ENCODE data around the gene DAB2IP. TPM values are rescaled to one million over a fixed set of nuclear protein-coding genes. Genes with fewer than 3 reads are reported as not detected.

The DAB2IP gene
- total RNA-seq, 4 donors from 2014 or later: 55.2 to 76.0 (median 60.5) TPM

DNA sequence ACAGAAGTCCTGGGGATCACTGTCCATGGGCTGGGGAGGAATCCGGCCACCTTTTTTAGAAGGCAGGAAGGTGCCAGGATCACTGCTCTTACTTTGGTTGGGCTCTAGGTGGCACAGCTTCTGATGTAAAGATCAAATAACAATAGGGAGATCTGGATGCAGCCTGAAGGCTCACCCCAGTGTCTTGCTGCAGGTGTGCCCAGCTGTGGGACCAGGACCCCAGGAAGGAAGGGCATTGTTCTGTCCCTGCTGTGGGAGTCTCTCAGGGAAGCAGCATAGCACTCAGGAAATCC, 69.6 kb downstream of the DAB2IP start:
- DNase-seq: no peak
- Histone ChIP-seq H3K9me3 (no peaks in the 10 kb centered on the region), H3K27me3 (no peaks in the 10 kb centered on the region), H3K27ac (peak overlapping the region; percentile 31 to 76 (median 58)), H3K4me3 (no peak overlapping the region), H3K4me1 (peaks cover 0 to 52% (median 0%) of the 10 kb centered on the region in 4 donors), H3K36me3 (no peaks in the 10 kb centered on the region)
- no peak for TF ChIP-seq POLR2A (IDR thresholded peaks at IDR 0.05)
- TF ChIP-seq, protein P1, sequence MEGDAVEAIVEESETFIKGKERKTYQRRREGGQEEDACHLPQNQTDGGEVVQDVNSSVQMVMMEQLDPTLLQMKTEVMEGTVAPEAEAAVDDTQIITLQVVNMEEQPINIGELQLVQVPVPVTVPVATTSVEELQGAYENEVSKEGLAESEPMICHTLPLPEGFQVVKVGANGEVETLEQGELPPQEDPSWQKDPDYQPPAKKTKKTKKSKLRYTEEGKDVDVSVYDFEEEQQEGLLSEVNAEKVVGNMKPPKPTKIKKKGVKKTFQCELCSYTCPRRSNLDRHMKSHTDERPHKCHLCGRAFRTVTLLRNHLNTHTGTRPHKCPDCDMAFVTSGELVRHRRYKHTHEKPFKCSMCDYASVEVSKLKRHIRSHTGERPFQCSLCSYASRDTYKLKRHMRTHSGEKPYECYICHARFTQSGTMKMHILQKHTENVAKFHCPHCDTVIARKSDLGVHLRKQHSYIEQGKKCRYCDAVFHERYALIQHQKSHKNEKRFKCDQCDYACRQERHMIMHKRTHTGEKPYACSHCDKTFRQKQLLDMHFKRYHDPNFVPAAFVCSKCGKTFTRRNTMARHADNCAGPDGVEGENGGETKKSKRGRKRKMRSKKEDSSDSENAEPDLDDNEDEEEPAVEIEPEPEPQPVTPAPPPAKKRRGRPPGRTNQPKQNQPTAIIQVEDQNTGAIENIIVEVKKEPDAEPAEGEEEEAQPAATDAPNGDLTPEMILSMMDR (IDR thresholded peaks at IDR 0.05): peak in 3 of 6 experiments; percentile 21 to 29 (median 24)

DNA sequence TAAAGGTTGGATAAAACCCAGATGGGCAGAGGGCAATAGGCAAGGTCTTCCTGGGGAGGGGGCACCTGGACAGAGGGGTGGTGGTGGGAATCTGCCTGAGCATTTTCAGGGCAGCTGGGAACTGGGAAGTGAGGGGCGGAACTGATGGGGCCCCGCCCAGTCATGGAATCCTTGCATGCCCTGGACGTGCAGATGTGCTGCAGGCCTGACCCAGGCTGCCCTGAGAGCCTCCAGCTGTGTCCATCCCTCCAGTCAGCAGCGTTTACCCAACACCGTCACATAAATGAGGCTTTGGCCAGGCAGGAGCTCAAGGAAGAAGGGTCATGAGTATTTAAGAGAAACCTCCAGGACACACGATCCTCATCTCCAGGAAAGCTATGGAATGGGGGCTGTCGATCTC, 70.3 kb downstream of the DAB2IP start:
- peaks cover 0 to 57% (median 0%) of the 10 kb centered on the region in 4 donors for H3K4me1 ChIP-seq

DNA sequence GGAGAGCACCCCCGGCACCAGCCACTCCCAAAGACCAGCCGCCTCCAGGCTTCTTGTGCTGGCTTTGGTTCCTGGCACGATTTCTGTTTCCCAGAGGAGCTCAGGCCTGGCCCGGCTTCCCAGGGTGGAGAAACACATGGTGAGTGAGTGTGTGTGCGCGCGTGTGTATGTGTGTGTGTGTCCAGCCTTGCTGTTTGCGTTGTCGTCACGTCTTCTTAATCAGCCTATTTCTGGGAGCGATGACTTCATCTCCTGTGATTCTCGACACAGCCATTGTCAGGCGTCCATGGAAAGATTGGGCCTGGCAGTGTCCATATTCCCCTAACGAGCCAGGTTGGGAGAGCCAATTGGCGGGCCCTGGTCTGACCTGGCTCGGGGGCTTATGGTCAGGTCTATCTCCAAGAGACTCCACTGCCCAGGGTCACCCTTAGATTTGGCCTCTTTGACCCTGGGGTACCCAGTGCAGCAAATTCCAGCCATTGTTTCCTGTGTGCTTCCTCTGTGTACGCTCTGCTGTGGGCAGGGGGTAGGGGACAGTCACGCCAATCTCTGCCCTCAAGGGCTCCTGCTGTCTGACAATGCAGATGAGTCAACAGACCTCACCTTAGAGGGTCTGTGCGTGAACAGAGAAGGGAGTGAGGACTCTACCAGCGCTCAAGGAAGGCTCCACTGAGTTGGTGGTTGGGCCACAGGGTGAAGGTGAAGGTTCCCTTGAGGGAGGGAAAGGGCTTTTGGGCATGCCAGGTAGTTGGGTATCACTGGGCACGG, 73.8 kb downstream of the DAB2IP start:
- H3K4me3 ChIP-seq: no peak overlapping the region

More for the DNA sequence above, 70.3 kb downstream of the DAB2IP start:
- Histone ChIP-seq H3K27me3 (no peaks in the 10 kb centered on the region), H3K9me3 (no peaks in the 10 kb centered on the region), H3K36me3 (no peaks in the 10 kb centered on the region), H3K27ac (peak overlapping the region in 2 of 4 donors; percentile 65 to 76), H3K4me3 (no peak overlapping the region)
- DNase-seq: no peak
- no peak for TF ChIP-seq POLR2A (IDR thresholded peaks at IDR 0.05)
- TF ChIP-seq, protein P1 (IDR thresholded peaks at IDR 0.05): no peak

DNA sequence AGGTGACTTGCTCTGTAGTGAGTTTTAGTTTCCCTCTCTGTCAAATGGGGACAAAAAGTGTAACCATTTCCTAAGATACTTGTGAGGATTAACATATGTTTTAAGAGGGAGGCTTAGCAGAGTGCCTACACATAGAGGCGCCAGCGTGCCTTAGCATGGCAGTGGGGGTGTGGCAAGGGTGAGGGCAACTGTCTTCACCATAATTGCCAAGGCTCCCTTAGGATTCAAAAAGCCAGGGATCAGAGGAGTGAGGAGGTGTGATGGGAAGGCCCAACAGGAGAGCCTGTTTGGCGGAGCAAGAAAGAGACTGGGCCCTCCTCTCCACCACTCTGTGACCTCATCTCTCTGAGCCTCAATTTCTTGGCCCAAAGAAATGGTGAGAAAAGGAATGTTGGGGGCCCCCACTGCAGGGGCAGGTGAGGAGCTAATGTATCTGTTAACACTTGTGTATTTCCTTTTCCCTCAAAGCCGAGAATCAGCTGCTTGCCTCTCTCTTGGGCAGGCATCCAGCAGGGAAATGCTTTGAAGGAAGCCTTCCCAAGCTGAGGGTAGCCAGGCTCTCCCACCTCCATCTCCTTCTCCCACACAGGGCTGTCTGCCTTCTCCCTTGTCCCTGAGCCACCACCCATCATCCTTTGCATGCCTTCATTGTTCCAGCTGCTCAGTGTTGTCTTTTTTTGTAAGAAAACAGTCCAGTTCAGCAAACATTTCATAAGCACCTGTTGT, 76.0 kb downstream of the DAB2IP start:
- H3K27me3 ChIP-seq: no peaks in the 10 kb centered on the region
- no peak for DNase-seq
- no peak overlapping the region for H3K4me3 ChIP-seq
- H3K27ac ChIP-seq: no peak overlapping the region
- H3K9me3 ChIP-seq: no peaks in the 10 kb centered on the region
- TF ChIP-seq POLR2A (IDR thresholded peaks at IDR 0.05): no peak
- TF ChIP-seq, protein P1 (IDR thresholded peaks at IDR 0.05): no peak
- H3K4me1 ChIP-seq: peaks cover 0 to 54% (median 0%) of the 10 kb centered on the region in 4 donors
- H3K36me3 ChIP-seq: no peaks in the 10 kb centered on the region

More for the DNA sequence above, 73.8 kb downstream of the DAB2IP start:
- peak overlapping the region; percentile 11 to 73 (median 64) for H3K27ac ChIP-seq
- no peaks in the 10 kb centered on the region for H3K36me3 ChIP-seq
- H3K9me3 ChIP-seq: no peaks in the 10 kb centered on the region
- no peaks in the 10 kb centered on the region for H3K27me3 ChIP-seq
- peak in 2 of 3 donors; percentile 32 to 83 for DNase-seq
- TF ChIP-seq, protein P1 (IDR thresholded peaks at IDR 0.05): no peak
- no peak for TF ChIP-seq POLR2A (IDR thresholded peaks at IDR 0.05)
- H3K4me1 ChIP-seq: peaks cover 0 to 57% (median 0%) of the 10 kb centered on the region in 4 donors

DNA sequence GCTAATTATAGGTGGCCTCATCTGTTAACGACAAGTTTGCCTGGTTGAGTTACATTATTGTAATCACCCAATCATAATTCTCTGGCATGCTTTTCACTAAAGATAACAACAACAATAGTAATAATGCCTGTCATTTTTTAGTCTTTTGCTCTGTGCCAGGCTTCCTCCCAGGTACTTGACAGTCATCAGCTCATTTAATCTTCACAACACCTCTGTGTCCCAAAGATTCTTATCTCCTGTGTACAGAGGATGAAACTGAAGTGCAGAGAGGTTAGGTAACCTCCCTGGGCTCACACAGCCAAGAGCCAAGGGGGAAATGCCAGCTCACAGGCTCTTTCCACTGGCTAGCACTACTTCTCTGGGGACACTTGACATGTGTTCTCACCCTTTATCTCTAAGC, 77.5 kb downstream of the DAB2IP start:
- no peak overlapping the region for H3K4me3 ChIP-seq
- TF ChIP-seq POLR2A (IDR thresholded peaks at IDR 0.05): no peak
- TF ChIP-seq, protein P1 (IDR thresholded peaks at IDR 0.05): no peak
- no peak overlapping the region for H3K27ac ChIP-seq
- no peak for DNase-seq
- H3K27me3 ChIP-seq: no peaks in the 10 kb centered on the region
- H3K9me3 ChIP-seq: no peaks in the 10 kb centered on the region
- H3K36me3 ChIP-seq: no peaks in the 10 kb centered on the region
- H3K4me1 ChIP-seq: peaks cover 0 to 49% (median 0%) of the 10 kb centered on the region in 4 donors
